A673 (cell line): ENCODE measurements around the gene GPC6. TPM values are rescaled to one million over a fixed set of nuclear protein-coding genes. Genes with fewer than 3 reads are reported as not detected.

Experiments
- BruUV-seq: library from RNA; stranded (reverse); fragments of 400-500 nt; replicated peaks from 2 replicates; lab custom pipeline; 2021; lab: Mats Ljungman, UMichigan
- CTCF ChIA-PET: fragments of 300-600 bp; sonication (Branson Sonifier 250); formaldehyde crosslinking; loops from one replicate; lab custom pipeline; 2022; ENCODE audit warnings: antibody characterized with exemption; lab: Charles Lee
- POLR2A ChIA-PET: fragments of 300-600 bp; sonication (Branson Sonifier 250); formaldehyde crosslinking; loops from one replicate; lab custom pipeline; 2022; ENCODE audit warnings: antibody characterized with exemption; ENCODE audit not compliant: low non-redundant PET; lab: Charles Lee
- DNase-seq: peaks from one replicate; pipeline ENCODE4 v3.0.0-alpha.2; 2015; ENCODE audit warnings: low spot score
- H3K27ac ChIP-seq: fragments of 200-600 bp; sonication (generic); 2 replicates; pipeline ENCODE4 v1.5.1; 2016; ENCODE audit warnings: mixed run types, low read depth, mild to moderate bottlenecking, mixed read lengths, antibody characterized with exemption, low read length; ENCODE audit not compliant: poor library complexity, severe bottlenecking
- H3K27me3 ChIP-seq: fragments of 200-600 bp; sonication (generic); replicated peaks from 2 replicates; pipeline ENCODE4 v1.6.1; 2017; ENCODE audit warnings: mixed run types, low read depth, mild to moderate bottlenecking, mixed read lengths, antibody characterized with exemption, low read length; ENCODE audit not compliant: insufficient read depth, poor library complexity
- H3K36me3 ChIP-seq: fragments of 200-600 bp; sonication (generic); 2 replicates; pipeline ENCODE4 v1.6.1; 2016; ENCODE audit warnings: mixed run types, mild to moderate bottlenecking, mixed read lengths, antibody characterized with exemption, low read length; ENCODE audit not compliant: insufficient read depth, poor library complexity, severe bottlenecking
- H3K4me1 ChIP-seq: fragments of 200-600 bp; sonication (generic); 2 replicates; pipeline ENCODE4 v1.6.1; 2017; ENCODE audit warnings: mixed run types, mild to moderate bottlenecking, mixed read lengths, antibody characterized with exemption, low read length; ENCODE audit not compliant: insufficient read depth, poor library complexity, severe bottlenecking
- H3K4me3 ChIP-seq: fragments of 200-600 bp; sonication (generic); 2 replicates; pipeline ENCODE4 v1.5.1; 2016; ENCODE audit warnings: low read depth, mixed run types, mild to moderate bottlenecking, mixed read lengths, low read length; ENCODE audit not compliant: poor library complexity, severe bottlenecking
- H3K9me3 ChIP-seq: fragments of 200-600 bp; sonication (generic); 2 replicates; pipeline ENCODE4 v1.6.1; 2016; ENCODE audit warnings: mixed run types, low read depth, mild to moderate bottlenecking, mixed read lengths, antibody characterized with exemption, low read length; ENCODE audit not compliant: poor library complexity, severe bottlenecking
- CTCF ChIP-seq: fragments of 300-800, 200-600 bp; sonication (generic); conservative IDR thresholded peaks from 2 replicates; pipeline ENCODE4 v1.5.1; 2017; ENCODE audit warnings: low read depth, mild to moderate bottlenecking, antibody characterized with exemption, low read length, moderate library complexity, mixed read lengths
- EZH2 ChIP-seq: fragments of 200-600 bp; sonication (generic); IDR thresholded peaks from 2 replicates; pipeline ENCODE4 v1.6.1; 2017; ENCODE audit warnings: borderline replicate concordance, low read depth, mild to moderate bottlenecking, mixed read lengths, antibody characterized with exemption, low read length; ENCODE audit not compliant: poor library complexity, severe bottlenecking
- intact Hi-C: fragments of 100-400 bp; cut with micrococcal nuclease; formaldehyde crosslinking; loops from one replicate; pipeline ENCODE4 v1.10.0; 2022; ENCODE audit not compliant: unreplicated experiment
- total RNA-seq: library from RNA; stranded (reverse); gene quantifications from 2 replicates; pipeline ENCODE4 v1.2.3, GENCODE V29; 2021

The GPC6 gene
- total RNA-seq, 1 experiment from 2014 or later: 23.3 TPM

- ChIA-PET POLR2A (no interaction called here), CTCF (no interaction called here)
- DNase-seq: no peak
- TF ChIP-seq EZH2 (no peak), CTCF (no peak)
- H3K27me3 ChIP-seq: no peaks in the 10 kb centered on the region
- no TSS peak for BruUV-seq
- no peaks in the 10 kb centered on the region for H3K4me1 ChIP-seq
- intact Hi-C loops: no loop called here
- H3K36me3 ChIP-seq: no peaks in the 10 kb centered on the region
- H3K27ac ChIP-seq: no peak overlapping the region
- no peak overlapping the region for H3K4me3 ChIP-seq
- no peaks in the 10 kb centered on the region for H3K9me3 ChIP-seq
These were observed 919.4 kb downstream of the GPC6 start for GRCh38 chr13:94145966-94146365.

GRCh38 chr13:94153586-94153985 is 927.0 kb downstream of the GPC6 start:
- H3K36me3 ChIP-seq: no peaks in the 10 kb centered on the region
- no peak for TF ChIP-seq CTCF
- TF ChIP-seq EZH2: no peak
- no peak overlapping the region for H3K4me3 ChIP-seq
- BruUV-seq: no TSS peak
- intact Hi-C loops: no loop called here
- H3K27ac ChIP-seq: no peak overlapping the region
- H3K9me3 ChIP-seq: no peaks in the 10 kb centered on the region
- H3K27me3 ChIP-seq: no peaks in the 10 kb centered on the region
- POLR2A ChIA-PET: no interaction called here
- CTCF ChIA-PET: no interaction called here
- H3K4me1 ChIP-seq: no peaks in the 10 kb centered on the region
- no peak for DNase-seq

GRCh38 chr13:94154367-94154766 is 927.8 kb downstream of the GPC6 start:
- H3K4me1 ChIP-seq: no peaks in the 10 kb centered on the region
- H3K27me3 ChIP-seq: no peaks in the 10 kb centered on the region
- TF ChIP-seq EZH2: no peak
- no peak for TF ChIP-seq CTCF
- ChIA-PET CTCF (no interaction called here), POLR2A (no interaction called here)
- no peak overlapping the region for H3K27ac ChIP-seq
- intact Hi-C loops: no loop called here
- no peaks in the 10 kb centered on the region for H3K36me3 ChIP-seq
- no peak overlapping the region for H3K4me3 ChIP-seq
- peak; percentile 34 for DNase-seq
- BruUV-seq: no TSS peak
- no peaks in the 10 kb centered on the region for H3K9me3 ChIP-seq
